Occipital lobe (tissue), 2 donors: ENCODE results near the gene ARHGEF40. TPM values are rescaled to one million over a fixed set of nuclear protein-coding genes. Genes with fewer than 3 reads are reported as not detected.
A peak's percentile ranks its signal among the peaks of the same experiment; 100 is the strongest.

Experiments
- DNase-seq: peaks from one replicate; lab custom pipeline; 2025; lab: John Stamatoyannopoulos, UW
- total RNA-seq: library from RNA; depleted of rRNA; stranded (reverse); fragments of >200 nt; gene quantifications from one replicate; pipeline ENCODE4 v1.2.3, GENCODE V29; 2014

The ARHGEF40 gene
- total RNA-seq: 15.9 TPM

DNA sequence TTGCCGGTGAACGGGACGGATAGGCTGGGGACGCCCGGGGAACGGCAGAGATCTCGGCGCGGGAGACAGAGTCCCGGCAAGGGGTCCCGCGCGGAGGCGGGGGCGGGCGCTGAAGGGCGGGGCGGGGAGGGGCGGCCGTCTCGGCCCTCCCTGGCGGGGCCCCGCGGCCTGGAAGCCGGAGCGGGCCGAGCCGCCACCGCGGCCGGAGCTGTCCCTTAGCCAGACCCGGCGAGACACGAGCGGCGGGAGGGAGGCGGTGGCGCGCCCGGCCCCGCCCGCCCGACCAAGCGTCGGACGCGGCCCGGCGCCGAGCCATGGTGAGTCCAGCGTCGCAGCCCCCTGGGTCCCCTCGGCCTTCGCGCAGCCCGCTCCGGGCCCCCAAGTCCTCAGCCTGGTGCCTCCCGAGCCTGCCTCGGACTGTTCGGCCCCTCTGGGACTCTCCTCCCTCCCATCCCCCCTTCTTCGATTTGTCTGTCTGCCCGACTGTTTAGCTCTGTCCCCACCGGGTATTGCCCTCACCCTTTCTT lies at the start of gene ARHGEF40:
Gene ARHGEF40, plus strand, starts transcription at position 222 of the 527 bp plus-strand sequence. Its CDS starts 93 bp downstream, at position 315.
- peak; percentile 42 for DNase-seq

DNA sequence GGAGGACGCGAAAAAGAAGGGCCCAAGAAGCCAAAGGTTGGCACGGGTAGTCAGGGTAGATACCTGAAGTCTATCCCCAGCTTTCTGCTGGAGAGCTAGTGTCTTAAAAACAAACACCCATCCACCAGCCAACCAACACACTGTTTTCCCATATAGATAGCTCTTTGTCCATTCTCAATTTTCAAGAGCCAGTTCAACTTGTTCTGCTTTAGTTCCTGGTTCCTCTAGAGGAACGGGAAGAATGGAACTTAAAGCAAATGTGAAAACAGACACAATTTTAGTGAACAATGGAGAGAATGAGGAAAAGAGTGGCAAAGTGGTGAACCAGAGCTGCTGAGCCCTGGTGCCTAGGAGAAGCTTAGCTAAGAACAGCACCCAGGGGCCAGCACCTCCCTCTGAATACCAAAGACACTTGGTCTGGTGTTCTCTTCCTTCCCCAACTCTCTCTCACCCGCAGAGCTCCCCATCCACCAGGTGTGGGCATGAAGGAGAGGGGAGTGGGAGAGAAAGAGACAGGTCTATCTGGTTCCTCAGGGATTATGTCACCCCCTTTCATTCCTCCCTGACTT lies 49.0 kb upstream of the ARHGEF40 start:
- no peak for DNase-seq

DNA sequence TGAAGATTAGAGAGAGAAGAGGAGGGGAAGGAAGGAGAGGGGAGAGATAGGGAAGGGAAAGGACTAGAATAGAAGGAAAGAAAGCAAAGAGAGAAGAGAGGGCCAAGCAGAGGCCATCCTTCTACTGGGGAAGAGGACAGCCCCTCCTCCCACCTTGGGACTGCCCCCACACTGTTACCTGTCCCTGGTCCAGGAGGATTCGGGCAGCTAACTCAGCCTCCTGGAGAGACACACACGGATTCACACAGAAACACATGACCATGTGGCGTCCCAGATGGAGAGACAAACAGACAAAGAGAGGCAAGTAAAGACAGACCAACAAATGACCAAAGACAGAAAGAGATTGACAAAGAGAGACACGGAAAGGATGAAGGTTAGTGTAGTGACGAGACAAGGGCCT lies 47.4 kb upstream of the ARHGEF40 start:
- DNase-seq: no peak

DNA sequence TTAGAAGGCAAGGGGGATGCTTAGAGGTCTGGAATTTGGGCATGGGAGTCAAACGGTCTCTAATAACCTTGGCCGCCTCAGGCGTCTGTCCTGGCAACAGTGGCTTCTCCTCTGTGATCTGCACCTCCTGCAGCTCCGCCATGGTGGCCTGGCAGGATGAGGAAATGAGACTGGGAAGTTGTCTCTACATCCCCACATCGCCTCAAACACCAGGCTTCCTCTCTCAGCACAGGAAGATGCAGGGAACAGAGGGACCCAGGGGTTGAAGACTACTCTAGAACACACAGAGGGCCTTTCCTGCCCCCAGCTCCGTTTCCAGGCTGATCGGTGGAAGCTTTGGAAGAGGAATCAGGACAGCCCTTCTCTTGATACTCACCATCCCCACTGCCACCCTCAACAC lies 46.9 kb upstream of the ARHGEF40 start:
- no peak for DNase-seq

DNA sequence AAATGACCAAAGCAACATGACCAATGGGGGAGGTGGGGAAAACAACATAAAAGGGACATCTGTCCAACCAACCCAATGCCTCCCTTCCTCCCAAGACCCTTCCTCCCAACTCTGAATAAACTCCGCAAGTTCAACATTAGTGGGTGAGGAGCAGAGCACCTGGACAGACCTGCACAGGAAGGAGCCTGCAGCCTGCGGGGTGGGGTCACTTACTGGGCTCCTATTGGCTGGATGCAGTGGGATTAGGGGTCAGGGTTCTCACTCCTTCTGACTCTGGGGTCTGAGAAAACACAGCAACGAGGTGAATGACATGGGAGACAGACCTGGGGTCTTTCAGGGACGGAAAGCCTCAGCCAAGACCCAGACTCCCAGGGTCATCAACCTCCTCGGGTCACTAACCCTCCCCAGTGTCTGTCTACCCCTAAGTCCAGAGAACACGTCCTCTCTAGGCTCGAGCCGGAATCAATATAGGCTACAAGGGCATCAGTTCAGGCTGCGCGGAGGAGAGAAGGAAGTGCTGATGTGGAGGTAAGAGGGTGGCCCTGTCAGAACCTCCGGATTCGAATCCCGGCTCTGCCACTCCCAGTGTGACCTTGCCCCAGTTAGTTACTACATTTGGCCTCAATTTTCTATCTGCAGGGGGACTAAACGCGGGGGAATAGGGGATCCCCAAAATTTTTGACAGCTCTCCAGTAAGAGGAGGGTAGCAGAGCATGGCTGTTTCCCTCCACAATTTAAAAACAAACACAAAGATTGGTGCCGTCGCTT lies 46.1 kb upstream of the ARHGEF40 start:
- no peak for DNase-seq

DNA sequence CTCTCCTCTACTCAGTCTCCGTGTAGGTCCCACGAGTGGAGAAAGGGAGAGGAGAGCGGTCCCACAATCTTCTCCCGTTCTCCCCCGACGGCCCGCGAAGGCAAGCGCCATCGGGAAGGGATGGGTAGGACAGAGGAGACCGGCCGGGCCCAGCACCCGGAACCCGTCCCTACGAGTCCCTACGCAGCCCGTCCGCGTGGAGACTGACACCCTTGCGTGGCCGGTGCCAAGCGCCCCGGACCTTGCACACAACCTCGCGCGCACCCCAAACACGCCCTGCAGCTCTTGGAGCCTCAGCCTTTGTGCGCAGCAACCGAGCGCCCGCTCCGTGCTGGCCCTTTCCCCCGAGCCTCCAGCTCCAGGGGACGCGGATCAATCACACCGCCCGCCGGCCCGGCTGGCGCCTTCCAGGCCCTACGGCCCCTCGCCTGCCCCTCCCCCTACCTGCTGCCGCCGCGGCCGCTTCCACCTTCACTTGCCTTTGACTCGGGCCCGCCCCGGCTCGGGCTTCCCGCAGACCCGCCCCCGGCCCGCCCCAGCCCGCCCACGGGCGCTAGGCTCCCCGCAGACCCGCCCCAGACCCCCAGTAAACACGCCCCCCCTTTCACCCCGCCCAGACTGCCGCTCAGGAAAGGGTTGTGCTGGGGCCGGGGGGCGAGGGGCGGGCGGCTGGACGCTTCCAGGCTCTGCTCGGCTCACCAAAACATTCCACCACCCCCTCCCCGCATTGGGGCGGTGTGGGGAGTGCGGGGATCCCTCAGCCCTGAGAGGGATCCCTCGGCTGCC lies 45.3 kb upstream of the ARHGEF40 start, which contains the start of gene NDRG2:
Gene NDRG2, minus strand, starts transcription at position 477 of the 786 bp plus-strand sequence. CDS start 1,746 bp downstream, outside the sequence.
- DNase-seq: peak; percentile 66

DNA sequence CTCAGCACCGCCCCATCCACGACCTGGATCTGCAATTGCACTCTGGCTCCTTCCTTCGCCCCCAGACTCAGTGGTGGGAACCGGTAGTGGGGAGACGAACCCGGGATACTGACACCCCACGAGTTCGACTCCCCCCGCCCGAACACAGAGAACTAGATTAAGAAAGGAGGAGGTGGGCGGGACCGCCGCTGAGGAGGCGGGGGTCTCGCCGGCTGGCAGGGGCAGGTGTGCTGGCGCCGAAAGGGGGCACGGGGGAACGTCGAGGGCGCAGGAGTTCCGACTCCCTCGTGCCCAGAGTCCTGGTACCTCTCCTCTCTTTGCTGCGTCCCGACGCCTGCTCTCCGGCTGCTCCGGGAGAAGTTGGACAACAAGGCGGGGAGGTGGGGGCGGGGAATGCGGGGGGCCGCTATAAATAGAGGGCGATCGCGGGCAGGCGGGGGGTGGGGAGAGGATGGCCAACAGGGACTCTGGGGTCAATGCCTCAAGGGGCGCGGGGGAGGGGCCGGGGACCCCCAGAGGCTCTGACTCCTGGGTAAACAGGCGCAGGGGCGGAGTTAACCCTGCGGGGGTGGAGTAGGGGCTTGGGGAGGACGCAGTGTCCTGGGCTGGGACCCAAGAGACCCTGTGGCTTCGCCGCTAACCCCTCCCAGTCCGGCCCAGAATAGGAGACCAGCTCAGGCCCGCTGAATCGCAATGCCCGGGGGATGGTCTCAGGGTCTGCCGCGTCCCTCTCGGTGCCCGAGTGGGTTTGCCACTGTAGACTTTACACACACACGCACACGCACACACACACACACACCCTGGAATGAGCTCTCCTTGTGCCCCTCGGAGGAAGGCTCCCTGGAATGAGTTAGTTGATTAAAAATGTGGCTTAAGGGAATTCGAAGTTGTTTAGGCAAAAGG lies 44.5 kb upstream of the ARHGEF40 start:
- DNase-seq: peak; percentile 60

DNA sequence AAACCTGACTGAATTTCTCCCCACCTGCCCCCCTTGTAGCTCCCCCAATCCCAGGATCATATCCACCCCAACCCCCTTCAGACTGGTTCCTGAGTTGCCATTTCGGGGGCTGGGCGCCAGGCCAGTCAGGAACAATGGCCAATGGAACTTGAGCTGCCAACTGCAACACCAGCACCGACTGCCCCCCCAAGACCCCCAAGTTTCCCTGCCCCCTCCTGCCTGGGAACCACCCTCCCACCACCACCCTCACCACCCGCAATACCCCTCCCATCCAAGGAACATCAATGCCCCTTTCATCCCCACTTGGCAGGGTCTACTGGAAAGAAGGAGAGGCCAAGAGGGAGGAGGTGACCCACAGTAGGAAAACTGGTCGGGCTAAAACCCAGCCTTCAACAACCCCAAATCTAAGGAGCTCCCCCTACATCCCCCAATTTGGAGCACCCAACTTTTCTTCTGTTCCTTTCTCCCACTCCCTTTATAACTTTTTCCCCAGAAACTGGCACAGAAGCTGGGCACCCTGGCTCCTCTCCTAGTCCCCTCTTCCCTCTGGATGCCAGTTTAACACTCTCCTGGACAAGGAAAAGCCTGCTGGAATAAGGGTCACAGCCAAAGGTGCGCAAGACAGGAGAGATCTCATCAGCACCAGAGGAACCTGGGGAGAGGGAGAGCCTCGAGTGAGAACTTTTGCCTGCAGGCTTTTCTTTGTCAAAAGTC lies 43.7 kb upstream of the ARHGEF40 start:
- peak; percentile 67 for DNase-seq

DNA sequence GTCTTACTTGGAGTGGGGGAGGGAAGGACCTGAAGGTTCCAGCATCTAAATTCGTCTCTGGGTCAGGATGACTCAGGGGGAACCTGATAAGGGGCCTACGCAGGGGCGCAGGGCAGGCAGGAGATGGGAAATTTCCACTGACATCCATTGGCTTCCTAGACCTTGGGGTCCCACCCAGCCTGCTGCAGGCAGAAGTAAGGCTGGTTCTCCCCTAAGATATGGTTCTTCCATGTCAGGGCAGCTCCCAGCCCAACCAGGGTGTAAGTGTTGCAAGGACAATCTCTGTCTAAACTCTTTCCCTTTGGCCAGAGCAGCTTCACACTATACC lies 43.2 kb upstream of the ARHGEF40 start:
- no peak for DNase-seq

DNA sequence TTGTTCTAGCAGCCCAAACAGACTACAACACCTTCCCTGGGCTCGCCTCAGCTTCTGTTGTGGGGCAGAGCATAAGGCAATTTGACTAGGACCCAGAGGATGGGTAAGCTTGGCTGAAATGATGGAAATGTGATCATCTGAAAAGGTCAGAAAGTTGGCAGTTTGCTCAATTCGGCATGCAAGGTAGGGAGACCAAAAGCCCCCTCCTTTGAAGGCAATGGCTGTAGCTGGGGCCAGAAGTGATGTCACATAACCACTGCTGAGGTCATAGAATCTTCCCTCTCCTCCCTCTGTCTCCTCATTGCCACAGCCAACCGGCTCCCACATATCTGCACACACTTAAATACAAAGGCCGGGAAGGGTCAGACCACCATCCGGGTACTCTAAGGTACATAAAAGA lies 40.2 kb upstream of the ARHGEF40 start, which contains the start of gene TPPP2:
Gene TPPP2, plus strand, starts transcription at position 301 of the 400 bp plus-strand sequence. CDS start 365 bp downstream, outside the sequence.
- DNase-seq: no peak

DNA sequence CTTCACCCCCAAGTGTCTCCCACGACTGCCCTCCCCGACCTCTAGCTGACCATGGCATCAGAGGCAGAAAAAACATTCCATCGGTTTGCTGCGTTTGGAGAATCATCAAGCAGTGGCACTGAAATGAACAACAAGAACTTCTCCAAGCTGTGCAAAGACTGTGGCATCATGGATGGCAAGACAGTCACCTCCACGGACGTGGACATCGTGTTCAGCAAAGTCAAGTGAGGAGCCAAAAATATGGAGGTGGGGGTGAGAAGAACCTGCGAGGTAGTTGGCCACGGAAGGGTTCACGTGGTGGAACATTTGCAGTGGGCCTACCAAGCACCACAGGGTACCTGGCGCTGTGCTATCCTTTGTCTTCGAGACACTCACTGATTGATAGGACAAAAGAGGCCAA lies 39.6 kb upstream of the ARHGEF40 start:
- DNase-seq: no peak

DNA sequence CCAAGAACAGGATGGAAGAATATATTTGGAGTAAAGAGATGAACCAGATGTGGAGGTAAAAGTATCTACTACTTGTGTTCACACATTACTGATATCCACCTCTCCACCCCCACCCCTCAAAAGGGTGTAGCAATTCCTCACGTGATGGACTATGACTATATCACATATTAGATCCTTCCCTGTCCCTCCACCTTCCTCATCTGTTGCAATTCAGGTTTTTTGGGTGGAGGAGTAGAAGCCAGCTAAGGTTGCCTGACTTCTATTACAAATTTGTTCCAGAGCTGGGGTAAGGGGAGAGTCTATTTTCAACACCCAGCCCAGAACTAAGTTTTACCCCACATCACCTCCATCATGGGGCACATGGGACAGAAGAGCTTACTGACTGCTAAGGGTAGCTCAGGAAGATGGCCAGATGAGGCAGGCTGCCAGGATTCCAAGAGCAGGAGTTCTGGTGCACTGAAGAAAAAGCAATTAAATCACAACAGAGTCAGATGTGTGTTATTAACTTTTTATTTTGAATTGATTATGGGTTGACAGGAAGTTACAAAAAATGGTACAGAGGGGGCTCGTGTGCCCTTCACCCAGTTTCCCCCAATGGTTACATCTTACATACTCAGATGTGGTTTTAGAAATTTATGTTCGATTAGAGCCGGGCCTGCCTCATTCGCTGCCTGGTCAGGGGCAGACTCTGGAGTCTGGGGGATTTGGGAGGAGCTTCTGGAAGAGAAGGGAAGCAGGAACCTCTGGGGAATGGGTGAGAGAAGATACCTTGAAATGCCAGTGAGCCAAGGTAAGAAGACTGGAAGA lies 37.6 kb upstream of the ARHGEF40 start:
- no peak for DNase-seq

DNA sequence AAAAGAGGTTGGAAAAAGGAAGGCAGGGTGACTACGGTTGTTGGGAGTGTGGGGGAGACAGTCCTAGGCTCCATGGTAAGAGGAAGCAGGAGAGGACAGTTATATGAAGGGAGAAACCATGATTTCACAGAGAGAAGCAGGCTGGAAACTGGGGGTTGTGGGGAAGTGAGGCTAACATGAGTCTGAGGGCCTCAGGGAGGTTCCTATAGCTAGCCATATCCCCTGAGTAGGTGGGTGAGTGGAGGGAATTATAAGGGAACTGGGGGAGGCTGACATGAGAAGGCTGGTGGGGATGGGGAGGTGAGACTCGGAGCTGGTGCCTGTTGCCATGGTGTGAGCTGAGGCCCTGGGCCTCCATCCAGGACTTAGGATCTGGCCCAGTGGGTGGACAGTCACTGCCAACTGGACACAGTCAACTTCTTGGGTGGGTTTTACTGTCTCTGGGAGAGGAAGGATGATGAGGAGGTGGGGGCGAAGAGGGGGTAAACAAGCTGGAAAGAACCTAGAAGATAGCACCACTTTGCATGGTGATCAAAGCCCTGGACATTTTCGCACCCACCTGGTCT lies 36.9 kb upstream of the ARHGEF40 start:
- DNase-seq: no peak

DNA sequence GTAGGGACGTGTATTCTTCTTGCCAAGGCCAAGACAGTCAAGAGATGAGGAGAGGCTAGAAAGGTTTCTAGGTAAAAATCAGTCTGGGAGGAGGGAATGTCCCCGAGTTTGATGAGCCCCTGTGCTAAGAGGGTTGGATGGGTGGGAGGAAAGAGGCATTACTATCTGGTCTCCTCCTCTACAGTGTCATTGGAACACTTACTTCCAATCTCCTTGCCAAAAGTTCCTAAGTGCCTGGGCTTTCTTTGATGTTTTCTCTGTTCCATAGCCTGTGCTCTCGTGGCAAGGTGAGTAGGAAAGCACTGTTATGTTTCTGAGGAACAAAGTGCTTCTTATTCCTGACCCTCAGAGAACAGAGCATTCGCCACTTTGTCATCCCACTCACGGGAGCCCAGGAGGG lies 35.4 kb upstream of the ARHGEF40 start, which contains the start of gene RNASE13:
Gene RNASE13, minus strand, starts transcription at position 101 of the 400 bp plus-strand sequence. CDS start 519 bp downstream, outside the sequence.
- DNase-seq: no peak

DNA sequence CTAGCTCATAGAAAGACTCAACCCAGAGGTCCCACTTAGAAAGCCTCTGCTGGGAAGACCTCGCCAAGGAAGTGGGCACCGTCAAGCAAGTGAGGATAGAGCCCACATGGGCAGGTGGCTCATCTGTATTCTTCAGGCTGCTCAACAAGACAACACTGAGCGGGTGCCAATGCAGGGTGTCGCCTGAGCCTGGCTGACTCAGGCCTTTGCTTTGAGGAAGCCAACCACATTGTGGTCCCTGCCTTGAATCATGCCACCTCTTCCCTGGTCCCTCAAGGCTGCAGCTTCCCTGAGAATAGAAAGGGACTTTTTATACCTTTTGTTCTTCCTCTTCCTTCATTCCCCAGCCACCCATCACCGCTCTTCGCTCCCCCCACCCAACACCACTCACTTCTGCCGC lies 33.4 kb upstream of the ARHGEF40 start:
- DNase-seq: no peak

DNA sequence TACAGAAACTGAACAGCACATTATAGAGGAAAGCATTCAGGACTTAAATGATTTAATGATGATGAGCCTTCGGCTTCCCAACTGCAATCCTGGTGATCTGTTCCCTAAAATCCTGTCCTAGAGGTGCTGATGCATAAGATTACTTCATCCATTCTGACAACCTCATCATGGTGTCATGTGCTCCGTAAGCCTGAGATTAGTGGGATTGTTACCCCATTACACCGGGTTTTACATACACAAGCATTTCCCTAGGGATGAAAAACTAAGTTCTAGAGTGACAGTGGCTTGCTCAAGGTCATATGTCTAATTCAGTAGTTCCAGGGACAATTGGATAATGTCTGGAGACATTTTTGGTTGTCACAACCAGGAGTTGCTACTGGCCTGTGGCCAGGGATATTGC lies 32.9 kb upstream of the ARHGEF40 start:
- DNase-seq: no peak

DNA sequence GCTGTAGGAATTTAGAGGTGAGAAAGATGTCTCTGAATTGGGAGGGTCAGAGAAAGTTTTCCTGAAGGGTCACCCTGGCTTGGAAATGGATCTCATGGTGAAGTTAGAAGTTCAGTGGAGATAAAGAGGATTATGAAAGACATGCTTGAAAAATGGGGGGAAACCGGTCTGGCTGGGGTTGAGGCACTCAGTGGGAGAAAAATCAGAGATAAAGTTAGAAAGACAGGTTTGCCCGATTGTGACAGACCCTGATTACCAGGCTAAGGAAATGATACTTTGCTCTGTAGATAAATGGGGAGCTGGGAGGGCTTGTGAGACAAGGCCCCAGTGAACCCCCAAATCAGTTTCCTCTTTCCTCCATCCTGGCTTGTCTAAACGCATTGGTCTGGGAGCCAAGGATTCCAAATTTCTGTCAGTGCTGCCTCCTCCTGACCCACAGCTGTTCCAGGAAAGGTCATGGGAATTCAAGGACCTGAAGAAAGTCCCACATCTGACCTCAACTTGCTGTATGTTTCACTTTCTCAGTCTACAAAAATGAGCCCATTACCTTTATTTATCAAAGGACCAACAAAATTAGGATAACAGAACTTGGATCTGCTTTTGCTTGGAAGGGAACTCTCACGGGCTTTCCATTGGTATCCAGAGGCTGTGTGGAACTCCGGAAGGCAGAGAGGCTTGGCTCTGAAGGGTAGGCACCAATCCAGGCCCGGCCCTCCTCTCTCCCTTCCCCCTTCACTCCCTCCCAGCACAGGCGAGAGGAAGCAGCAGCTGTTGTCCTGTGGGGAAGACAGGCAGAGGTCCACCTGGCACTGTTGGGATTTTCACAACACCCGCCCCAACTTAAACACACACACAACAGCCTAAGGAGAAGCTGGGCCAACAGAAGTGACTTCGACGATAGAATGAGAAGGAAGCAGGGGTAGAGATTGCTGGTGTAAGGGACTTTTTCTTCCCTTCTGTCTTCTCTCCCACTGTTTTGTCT lies 31.4 kb upstream of the ARHGEF40 start:
- DNase-seq: peak; percentile 76
